ENCODE results near the gene SLC9B1.
"Not testable (repeated sequence)": the region's sequence is repeated elsewhere in the genome, so short reads cannot be mapped to it uniquely, and the experiment has no call there.

GRCh38 chr4:102888570-102888969 lies 130.9 kb downstream of the SLC9B1 start:
- not testable (repeated sequence) for TF ChIP-seq ZBTB11 (tag by site-specific recombination; conservative IDR thresholded peaks at IDR 0.05; ENCODE audit: low read depth); ZNF623 (tag by site-specific recombination; IDR thresholded peaks at IDR 0.05); CTCF (tag by site-specific recombination; IDR thresholded peaks at IDR 0.05)

All from HEK293 (cell line).